Middle frontal gyrus (tissue), 1 donor: ENCODE measurements around the gene CYBC1.

ENCODE experiments used
- DNase-seq: peaks from one replicate; pipeline ENCODE4 v3.0.0-alpha.2; 2015; ENCODE audit warnings: low spot score; ENCODE audit errors: extremely low spot score

CYBC1 gene

GRCh38 chr17:82411396-82412053 lies 39.0 kb downstream of the CYBC1 start:
- DNase-seq: no peak

- no peak for DNase-seq
Observed at GRCh38 chr17:82410014-82410716, 40.4 kb downstream of the CYBC1 start.

- no peak for DNase-seq
Observed at GRCh38 chr17:82408938-82409318, 41.6 kb downstream of the CYBC1 start.

GRCh38 chr17:82408288-82408937 lies 42.1 kb downstream of the CYBC1 start:
- DNase-seq: no peak

GRCh38 chr17:82407255-82407654 lies 43.3 kb downstream of the CYBC1 start:
- no peak for DNase-seq

GRCh38 chr17:82406131-82406671 lies 44.4 kb downstream of the CYBC1 start:
- no peak for DNase-seq

GRCh38 chr17:82405051-82405450 lies 45.5 kb downstream of the CYBC1 start:
- no peak for DNase-seq

GRCh38 chr17:82403662-82404660 lies 46.6 kb downstream of the CYBC1 start:
- no peak for DNase-seq

- no peak for DNase-seq
Observed at GRCh38 chr17:82402865-82403264, 47.7 kb downstream of the CYBC1 start.

GRCh38 chr17:82400830-82401229 lies 49.7 kb downstream of the CYBC1 start:
- DNase-seq: no peak

GRCh38 chr17:82400206-82400605 lies 50.3 kb downstream of the CYBC1 start:
- DNase-seq: no peak

GRCh38 chr17:82399601-82400101 lies 50.9 kb downstream of the CYBC1 start:
- DNase-seq: no peak

GRCh38 chr17:82399041-82399441 lies 51.5 kb downstream of the CYBC1 start:
- DNase-seq: peak; percentile 49

GRCh38 chr17:82397449-82398335 lies 52.9 kb downstream of the CYBC1 start:
- DNase-seq: no peak

GRCh38 chr17:82396601-82397435 lies 53.7 kb downstream of the CYBC1 start:
- DNase-seq: no peak

- DNase-seq: no peak
Observed at GRCh38 chr17:82394278-82394677, 56.3 kb downstream of the CYBC1 start.

- DNase-seq: no peak
Observed at GRCh38 chr17:82392941-82393340, 57.6 kb downstream of the CYBC1 start.
